CD4-positive, alpha-beta T cell treated with Interleukin-15 for 4 hours (primary cell): ENCODE results near the gene TUBGCP3.
"Not testable (repeated sequence)": the region's sequence is repeated elsewhere in the genome, so short reads cannot be mapped to it uniquely, and the experiment has no call there.

Source experiments
- DNase-seq: peaks from one replicate; pipeline ENCODE4 v3.0.0-alpha.2; 2020; ENCODE audit warnings: low spot score

Gene TUBGCP3

GRCh38 chr13:112576768-112577167 is 11.2 kb downstream of the TUBGCP3 start:
- no peak for DNase-seq

GRCh38 chr13:112576191-112576590 is 11.8 kb downstream of the TUBGCP3 start:
- DNase-seq = no peak

- no peak for DNase-seq
Measured at GRCh38 chr13:112575675-112576074, 12.3 kb downstream of the TUBGCP3 start.

GRCh38 chr13:112574834-112575613 is 12.9 kb downstream of the TUBGCP3 start:
- no peak for DNase-seq

- no peak for DNase-seq
Measured at GRCh38 chr13:112574416-112574815, 13.5 kb downstream of the TUBGCP3 start.

- DNase-seq = no peak
Measured at GRCh38 chr13:112573710-112574109, 14.2 kb downstream of the TUBGCP3 start.

GRCh38 chr13:112572366-112572765 is 15.6 kb downstream of the TUBGCP3 start:
- no peak for DNase-seq

- no peak for DNase-seq
Measured at GRCh38 chr13:112569821-112570220, 18.1 kb downstream of the TUBGCP3 start.

GRCh38 chr13:112567161-112567862 is 20.6 kb downstream of the TUBGCP3 start:
- no peak for DNase-seq

- DNase-seq = no peak
Measured at GRCh38 chr13:112562786-112563383, 25.1 kb downstream of the TUBGCP3 start.

- no peak for DNase-seq
Measured at GRCh38 chr13:112562254-112562653, 25.7 kb downstream of the TUBGCP3 start.

GRCh38 chr13:112561478-112561877 is 26.5 kb downstream of the TUBGCP3 start:
- DNase-seq = no peak

GRCh38 chr13:112558696-112559418 is 29.1 kb downstream of the TUBGCP3 start:
- no peak for DNase-seq

- no peak for DNase-seq
Measured at GRCh38 chr13:112556600-112556999, 31.4 kb downstream of the TUBGCP3 start.

- DNase-seq = no peak
Measured at GRCh38 chr13:112554214-112554850, 33.6 kb downstream of the TUBGCP3 start.

- DNase-seq = not testable (repeated sequence)
Measured at GRCh38 chr13:112548975-112549374, 39.0 kb downstream of the TUBGCP3 start.

- DNase-seq = no peak
Measured at GRCh38 chr13:112545856-112546255, 42.1 kb downstream of the TUBGCP3 start.

GRCh38 chr13:112532837-112533745 is 54.9 kb downstream of the TUBGCP3 start:
- DNase-seq = no peak

- no peak for DNase-seq
Measured at GRCh38 chr13:112531263-112531794, 56.6 kb downstream of the TUBGCP3 start.

- DNase-seq = no peak
Measured at GRCh38 chr13:112530861-112531260, 57.1 kb downstream of the TUBGCP3 start.

- no peak for DNase-seq
Measured at GRCh38 chr13:112529216-112529615, 58.7 kb downstream of the TUBGCP3 start.
